ENCODE measurements around the gene TGFBR3.

Gene TGFBR3

DNA sequence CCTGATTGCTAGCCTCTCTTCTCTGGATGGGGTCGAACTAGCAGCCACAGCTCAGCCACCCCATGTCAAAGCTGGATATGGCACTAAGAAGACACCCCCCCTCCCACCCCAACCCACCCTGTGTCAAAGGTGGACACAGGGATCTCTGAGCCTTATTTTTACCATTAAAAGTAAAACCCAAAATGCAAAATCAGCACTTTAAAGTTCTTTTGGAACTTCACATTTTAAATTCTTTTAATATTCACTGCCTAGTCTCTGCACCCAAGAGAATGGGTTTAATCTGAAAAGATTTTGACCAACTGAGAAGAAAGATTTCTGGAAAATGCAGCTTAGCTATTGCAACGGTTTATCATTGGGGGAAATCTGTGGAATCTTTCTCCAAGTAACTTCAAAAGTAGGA is 167.6 kb downstream of the TGFBR3 start:
- no peak for DNase-seq (ENCODE audit: low read depth in 3 of 3, low spot score in 1 of 3)

DNA sequence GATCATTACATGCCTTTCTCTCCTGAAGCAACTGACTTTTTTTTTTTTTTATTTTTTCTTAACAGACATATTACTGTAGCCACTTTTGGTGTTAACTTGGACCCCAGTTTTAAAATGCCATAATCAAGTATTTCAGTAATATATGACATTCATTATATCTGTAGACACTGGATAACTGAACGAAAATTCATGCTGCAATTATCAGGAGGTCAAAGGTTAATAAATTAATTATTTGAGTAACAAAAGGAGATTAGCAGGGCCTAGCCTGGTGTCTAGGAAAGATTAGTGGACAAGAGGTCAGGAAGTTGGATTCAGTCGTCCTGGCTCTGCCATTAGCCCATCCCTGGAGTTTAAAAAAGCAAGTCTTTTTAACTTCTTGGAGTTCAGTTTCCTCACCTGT is 168.1 kb downstream of the TGFBR3 start:
- no peak for DNase-seq (ENCODE audit: low read depth in 3 of 3, low spot score in 1 of 3)

DNA sequence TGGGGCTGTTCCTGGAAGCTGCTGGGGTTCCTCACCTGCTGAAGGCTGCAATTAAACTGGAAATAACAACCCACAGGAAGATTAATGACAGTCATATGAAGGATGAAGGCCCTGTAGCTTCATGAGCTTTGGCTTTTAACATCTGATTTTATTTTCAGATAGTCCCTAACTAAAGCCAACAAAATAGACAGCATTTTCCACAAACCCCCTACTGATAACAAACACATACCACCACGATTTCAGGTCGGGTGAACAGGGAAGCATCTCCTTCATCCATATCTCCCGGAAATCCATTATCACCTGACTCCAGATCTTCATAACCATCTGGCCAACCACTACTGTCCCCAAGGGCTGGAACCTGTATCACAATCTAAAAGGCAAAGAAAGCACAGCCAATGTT is 169.6 kb downstream of the TGFBR3 start:
- no peak for DNase-seq (ENCODE audit: low read depth in 3 of 3, low spot score in 1 of 3)

DNA sequence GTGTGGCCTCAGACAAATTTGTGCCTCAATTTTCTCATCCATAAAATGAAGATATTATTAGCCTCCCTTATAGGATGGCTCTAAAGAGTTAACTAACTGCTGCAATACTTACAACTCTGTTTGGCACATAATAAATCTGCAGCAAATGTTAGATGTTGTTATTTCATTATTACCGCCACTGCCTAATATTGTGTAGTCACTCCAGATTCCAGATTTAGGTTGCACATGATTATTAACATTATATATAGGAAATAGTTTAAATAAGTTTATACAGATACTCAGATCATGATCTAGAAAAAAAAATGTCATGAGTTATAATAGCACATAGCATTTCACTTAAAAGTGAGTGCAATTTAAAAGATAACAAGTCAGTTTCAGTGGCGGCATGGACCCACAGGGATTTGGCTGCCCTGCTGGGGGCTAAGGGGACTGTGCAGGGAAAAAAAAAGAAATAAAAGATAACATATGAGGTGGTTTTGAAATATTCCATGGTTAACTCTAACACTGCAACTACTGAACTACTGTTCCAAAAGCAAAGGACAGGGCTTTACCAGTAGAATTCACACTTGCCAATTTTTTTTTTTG is 170.4 kb downstream of the TGFBR3 start:
- DNase-seq (ENCODE audit: low read depth in 3 of 3, low spot score in 1 of 3) = no peak

DNA sequence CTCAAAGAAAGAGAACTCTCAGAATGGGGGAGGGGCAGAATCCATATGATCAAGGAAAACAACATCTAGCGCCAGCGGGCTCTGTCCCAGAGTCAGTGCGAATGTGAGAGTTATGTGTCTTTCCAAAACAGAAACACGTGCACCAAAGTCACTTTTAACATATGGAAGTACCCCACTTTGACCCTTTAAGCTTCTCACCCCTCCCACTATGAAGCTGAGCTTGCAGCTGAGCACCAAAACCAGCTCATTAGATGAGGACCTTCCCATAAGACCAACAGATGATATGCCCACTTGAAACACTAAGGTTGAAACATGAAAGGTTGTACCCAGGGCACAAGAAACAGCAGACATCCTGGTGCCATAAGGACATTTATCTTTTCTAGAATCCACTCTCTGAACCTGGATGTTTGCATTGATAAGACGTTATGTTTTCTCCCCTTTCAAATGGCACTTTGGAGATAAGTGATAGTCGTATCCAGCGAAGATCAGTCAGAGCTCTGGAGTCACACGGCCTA is 171.0 kb downstream of the TGFBR3 start:
- DNase-seq (ENCODE audit: low read depth in 3 of 3, low spot score in 1 of 3) = no peak

DNA sequence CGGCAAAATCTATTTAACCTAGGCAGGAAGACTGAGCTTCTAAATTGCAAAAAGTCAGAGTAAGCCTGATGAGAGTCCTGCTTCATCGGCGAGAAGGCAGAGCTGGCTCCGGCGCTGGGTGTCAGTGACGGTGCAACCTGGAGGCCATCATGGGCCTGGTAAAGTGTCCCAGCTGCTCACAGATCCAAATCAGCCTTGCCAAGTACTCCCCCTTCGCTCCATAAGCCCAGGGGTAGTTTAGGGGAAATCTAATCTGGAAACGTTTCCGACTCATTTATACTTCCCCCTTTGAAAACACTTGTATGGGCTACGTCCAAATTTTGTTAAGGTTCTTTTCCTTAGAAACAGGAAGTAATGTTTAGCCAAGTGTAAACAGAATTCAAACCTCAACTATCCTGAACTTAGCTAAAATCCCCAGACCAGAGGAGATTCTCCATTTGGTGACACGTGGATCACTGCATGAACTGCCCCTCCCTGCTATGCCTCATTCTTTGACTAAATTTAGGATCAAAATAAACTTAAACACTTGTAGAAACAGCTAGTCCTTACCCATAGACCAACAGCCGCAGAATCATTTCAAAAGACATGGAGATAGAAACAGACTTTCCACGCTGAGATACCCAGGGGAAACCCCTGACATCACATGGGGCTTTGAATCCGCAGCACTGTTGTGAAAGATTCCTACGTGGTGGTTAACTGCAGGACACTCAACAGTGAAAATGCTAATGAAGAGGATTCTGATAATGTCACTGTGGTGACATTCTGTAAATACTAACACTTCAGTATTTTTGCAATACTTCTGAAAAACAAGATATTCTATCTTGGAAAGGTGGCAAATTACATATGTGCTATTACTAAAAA is 172.7 kb downstream of the TGFBR3 start:
- no peak for DNase-seq (ENCODE audit: low read depth in 3 of 3, low spot score in 1 of 3)

DNA sequence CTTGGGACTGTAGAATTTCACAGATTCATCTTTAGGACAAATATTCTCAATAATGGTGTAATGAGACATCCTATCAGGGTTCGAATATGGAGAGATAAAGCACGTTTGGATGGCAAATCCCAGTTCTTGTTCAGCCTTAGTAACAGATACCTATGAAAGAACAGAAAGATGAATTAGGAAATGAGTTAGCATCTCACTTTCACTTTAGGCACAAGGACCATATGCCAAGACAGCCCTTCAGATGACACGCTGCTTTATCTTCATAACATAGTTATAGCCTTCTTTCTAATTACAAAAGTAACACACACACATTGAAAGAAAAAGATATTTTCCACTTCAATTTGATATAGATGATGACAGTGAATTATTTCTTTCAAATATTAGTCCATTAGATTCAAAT is 173.6 kb downstream of the TGFBR3 start:
- DNase-seq (ENCODE audit: low read depth in 3 of 3, low spot score in 1 of 3) = no peak

DNA sequence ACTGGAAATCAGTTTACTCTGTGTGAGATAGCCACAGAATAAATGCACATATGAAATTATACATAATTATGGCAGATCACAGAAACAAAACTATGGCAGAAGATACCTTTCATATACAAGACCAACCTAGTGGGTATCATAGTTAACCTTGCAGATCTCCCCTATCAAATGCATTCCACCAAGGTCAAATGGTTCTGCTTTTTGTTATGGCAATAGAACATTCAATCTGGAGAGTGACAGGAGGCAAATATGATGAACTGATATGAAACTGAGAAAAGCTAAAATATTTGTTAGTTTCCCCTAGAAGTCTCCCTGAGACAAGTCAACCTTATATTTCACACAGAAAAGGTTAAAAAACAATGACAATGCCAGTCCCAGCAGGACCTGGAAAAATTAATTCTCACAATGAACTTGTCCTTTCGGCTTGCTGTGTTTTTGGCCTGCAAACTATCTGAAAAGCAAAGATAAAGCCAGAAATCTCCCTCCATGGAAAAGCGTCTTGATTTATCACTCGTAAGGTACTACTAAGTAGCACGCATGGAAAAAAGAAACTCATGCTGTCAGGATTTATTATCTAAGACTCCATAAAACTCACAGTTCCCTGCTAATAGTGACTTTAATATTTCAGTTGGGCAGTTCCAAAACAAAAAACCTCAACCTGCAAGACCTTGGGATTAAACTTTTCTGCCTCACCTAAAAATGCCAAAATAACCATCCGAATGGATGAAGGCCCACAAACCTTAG is 174.3 kb downstream of the TGFBR3 start:
- DNase-seq (ENCODE audit: low read depth in 3 of 3, low spot score in 1 of 3) = no peak

DNA sequence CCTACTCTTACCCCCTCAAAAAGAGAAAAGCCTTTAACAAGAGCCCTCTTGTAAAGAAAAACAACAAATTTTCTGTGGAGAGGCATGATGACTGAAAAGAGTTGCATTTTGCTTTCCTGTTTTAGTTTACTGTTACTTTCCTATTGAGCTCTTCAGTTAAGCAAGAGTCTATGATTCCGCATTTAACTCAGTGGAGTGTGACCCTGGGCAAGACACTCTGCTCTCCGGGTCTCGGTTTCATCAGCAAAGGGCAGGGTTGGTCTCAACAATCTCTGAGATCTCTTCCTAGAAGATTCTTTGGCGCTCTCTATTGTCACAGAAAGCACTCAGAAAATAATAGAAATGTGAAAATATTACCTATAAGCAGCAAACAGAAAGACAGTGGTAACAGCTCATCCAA is 175.7 kb downstream of the TGFBR3 start:
- DNase-seq (ENCODE audit: low read depth in 3 of 3, low spot score in 1 of 3) = no peak

DNA sequence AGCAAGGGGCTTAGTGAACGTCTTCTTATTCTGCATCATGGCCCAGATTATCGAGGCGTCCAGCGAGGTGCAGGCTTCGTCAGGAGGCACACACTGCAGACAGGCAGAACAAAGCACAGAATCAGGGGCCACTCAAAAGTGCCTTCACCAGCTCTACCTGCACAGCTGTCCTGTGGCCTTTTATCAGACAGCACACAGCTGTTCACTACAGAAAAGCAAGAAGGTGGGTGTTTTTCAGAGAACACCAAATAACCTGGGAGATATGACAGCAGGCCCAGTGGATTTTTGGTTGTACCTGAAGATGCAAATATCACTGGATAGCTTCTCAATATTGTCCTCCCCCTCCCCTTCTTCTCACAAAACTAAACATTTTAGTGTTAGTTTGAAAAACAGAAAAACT is 177.3 kb downstream of the TGFBR3 start:
- no peak for DNase-seq (ENCODE audit: low read depth in 3 of 3, low spot score in 1 of 3)

DNA sequence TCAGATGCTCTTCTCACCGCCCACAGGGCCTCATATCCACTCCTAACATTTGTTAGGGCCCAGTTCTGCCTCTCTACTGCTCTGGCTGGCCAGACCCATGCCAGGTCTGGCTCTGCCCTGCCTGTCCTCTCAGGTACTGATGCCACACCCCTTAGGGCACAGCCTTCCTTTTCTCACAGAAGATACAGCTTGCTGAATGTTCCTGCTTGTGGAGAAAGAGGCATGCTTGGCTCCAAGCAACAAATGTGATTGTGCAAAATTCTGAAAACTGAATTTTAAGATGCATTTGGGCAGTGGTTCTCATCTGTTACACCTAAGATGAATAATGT is 178.1 kb downstream of the TGFBR3 start:
- no peak for DNase-seq (ENCODE audit: low read depth in 3 of 3, low spot score in 1 of 3)

DNA sequence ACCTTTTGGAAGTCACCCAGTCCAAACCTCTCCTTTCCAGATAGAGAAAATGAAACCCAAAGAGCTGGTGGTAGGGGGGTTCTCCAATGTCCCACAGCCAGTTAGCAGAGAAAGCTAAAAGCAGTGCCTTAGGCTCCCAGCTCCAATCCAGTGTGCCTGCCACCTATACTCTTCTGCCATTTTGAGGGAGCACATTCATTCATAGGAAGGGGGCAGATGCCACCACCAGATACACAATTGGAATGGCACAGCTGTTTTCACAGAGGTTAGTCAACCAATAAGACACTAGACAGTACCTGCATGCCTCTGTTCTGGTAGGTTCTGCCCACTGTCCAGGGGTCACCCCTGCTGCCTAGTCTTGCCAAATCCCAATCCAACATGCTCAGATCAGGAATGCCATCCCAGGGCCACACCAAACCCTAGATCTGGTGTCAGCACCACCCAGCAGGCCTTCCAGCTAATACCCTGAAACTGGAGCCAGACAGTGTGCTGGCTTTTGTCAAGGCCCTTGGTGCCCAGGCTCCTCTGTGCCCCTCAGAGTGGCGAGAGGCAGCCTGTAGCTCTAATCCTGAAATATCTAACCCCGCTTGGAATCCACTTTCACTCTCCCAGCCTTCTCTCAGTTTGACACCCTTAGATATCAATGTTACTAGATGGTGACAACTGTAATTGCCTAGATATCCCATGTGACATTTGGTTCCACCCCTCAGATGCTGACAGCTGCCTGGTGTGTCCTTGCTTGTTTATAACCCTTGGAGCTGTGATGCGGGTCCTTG is 178.6 kb downstream of the TGFBR3 start:
- no peak for DNase-seq (ENCODE audit: low read depth in 3 of 3, low spot score in 1 of 3)

DNA sequence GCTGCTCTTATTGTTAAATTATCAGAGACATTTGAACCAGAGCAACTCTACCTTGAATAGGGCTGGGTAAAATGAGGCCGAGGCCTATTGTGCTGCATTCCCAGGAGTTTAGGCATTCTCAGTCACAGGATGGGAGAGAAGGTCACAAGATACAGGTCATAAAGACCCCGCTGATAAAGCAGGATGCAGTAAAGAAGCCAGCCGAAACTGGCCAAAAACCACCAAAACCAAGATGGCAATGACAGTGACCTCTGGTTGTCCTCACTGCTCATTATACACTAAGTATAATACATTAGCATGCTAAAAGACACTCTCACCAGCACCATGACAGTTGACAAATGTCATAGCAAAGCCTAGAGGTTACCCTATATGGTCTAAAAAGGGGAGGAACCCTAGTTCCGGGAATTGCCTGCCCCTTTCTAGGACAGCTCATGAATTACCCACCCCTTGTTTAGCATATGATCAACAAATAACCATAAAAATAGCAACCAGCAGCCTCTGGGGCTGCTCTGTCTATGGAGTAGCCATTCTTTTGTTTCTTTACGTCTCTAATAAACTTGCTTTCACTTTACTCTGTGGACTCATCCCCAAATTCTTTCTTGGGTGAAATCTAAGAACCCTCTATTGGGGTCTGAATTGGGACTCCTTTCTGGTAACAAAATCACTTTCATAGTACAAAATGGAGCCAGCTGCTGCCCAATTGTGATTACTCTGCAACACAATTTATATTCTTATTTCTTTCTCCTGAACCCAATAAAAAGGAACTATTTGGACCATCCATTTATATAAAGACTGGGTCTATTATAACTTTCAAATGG is 179.6 kb downstream of the TGFBR3 start:
- no peak for DNase-seq (ENCODE audit: low read depth in 3 of 3, low spot score in 1 of 3)

DNA sequence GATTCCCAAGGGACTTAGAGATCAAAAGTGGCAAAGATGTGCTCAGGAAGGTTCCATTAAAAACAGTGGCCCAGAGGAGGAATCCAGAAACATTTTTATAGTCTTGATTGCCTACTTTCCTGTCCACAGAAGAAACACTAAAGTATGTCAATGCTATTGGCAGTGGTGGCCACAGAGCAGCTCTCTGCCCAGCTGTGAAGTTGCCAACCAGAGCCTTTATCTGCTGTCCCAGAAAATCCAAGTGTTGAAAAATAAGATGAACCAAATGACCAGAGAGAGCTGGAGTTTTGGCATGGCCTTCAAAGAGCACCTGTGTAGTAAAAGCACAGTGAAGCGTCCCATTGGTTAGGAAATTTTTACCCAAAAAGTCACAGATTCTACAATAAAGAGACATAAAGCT is 181.2 kb downstream of the TGFBR3 start:
- no peak for DNase-seq (ENCODE audit: low read depth in 3 of 3, low spot score in 1 of 3)

DNA sequence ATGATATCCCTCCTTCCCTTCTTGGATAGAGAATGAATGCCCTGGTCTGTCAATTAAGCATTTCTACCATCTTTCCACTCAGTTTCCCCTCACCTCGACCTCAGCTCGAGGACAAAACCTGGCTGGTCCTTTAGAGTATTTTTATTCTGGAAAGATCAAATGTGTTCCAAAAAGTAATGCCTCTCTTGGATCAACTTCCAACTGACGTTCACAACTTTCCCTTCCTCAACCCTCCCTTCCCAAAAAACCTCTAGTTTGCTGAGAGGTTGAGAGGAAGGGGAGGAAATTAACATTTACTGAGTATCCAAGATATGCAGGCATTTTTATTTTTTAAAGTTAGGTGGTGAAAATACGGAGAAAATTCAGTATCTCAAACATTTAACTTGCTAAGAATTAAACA is 182.9 kb downstream of the TGFBR3 start:
- no peak for DNase-seq (ENCODE audit: low read depth in 3 of 3, low spot score in 1 of 3)

DNA sequence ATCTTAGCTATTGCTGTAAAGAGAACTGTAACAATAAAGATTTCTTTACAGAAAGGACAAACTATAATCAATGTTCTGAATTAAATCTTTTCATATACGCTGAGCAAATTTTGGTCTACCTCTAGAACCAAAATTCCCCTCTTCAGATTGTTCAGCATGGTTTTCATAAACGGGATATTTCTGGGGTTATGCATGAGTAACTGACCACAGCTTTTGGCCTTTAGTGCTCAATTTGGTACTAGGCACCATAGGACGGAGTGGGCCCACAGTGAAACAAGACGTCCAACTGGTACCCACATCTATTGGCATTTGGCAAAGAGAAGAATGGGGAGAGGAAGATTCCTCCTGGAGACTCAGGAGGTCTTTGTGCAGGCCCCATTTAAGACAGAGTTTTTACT is 184.5 kb downstream of the TGFBR3 start:
- DNase-seq (ENCODE audit: low read depth in 3 of 3, low spot score in 1 of 3) = no peak

DNA sequence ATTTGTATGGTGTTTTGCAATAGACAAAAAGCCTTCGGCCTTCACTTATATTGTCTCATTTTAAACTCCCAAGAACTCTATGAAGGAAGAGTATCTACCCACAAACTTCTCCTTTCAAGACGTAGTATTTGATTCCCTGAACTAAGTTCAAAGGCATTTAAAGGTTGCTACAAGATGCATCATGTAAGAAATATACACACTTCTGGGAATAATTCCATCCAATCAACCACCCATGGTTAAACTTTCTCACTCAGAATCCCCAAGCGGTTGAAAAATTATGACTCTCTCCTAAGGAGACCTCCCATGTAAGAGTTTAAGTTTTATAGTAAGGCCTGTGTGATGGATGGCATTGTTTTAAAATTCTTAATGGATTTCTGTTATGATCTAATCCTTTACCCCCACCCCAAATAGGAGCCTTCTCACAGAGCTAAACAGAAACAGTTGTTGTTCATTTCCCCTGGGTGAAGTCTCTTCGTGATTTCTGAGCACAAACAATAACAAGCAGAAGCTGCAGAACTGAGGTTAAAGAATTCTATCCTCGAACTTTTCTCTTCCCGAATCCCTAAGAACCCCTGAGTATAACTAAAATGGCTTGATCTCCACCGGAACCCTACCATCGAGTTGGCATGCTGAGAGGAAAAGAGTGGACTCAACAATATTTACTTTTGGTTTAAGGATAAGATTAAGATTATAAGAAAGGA is 185.0 kb downstream of the TGFBR3 start:
- DNase-seq (ENCODE audit: low read depth in 3 of 3, low spot score in 1 of 3) = no peak

DNA sequence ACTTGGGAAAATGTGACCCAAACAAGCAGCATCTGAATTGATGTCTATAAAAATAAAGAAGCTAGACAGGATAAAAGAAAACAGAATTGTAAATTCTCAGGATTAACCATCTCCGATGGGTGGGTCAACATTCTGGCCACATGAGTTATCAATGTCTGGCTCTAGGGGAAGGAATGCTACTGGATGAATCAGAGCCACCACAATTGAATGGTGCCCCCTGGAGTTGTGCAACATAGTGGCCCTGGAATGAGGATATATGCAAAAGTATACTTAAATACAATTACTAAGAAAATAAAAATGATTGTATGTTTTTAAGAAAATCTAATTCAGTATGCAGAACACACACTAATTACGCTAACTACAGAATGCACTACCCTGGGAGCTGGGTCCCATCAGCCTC is 185.6 kb downstream of the TGFBR3 start:
- DNase-seq (ENCODE audit: low read depth in 3 of 3, low spot score in 1 of 3) = no peak

DNA sequence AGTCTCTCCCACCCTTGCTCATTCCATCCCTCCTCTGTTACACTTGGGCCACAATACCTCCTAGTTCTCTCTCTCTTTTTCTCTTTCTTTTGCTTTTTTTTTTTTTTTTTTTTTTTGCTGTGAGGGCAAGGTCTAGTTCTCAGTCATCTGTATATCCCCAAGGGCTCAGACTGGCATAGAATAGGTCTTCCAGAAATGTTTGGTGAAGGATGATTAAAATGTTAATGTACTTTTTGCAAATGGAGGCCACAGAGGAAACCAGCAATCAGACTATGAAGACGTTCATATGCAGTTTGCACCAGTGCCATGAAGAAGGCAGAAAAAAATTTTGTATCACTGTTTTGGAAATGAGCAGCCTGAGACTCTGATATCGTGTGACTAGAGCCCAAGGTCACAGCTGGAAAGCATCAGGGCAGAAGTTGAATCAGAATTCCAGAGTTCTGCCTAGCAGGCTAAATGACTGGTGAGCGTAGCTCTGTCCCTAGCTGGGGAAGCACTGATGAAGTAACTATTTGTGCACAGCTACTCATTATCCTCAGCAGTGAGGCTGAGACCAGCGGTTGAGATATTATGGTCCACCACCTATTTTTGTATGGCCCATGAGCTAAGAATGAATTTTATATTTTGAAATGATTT is 186.5 kb downstream of the TGFBR3 start:
- DNase-seq (ENCODE audit: low read depth in 3 of 3, low spot score in 1 of 3) = no peak

DNA sequence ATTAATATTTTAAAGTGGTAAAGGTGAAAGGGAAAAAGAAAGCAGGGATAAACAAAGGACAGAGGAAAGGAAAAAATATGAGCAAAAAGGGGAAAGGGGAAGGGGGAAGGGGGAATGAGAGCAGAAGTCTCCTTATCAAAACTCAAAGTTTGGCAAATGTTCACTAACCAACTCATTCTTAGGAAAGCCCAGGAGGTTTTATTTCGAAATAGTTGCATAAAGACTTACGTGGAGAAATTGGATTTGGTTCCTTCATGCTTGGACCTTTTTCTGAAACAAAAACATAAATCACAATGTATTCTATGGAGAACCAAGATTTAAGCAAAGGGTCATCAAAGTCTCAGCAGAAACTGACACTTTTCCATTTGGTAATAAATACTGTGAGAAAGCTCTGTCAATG is 188.1 kb downstream of the TGFBR3 start:
- no peak for DNase-seq (ENCODE audit: low read depth in 3 of 3, low spot score in 1 of 3)
